Left colon (tissue), 2 donors: ENCODE data around the gene ANTXR2. TPM values are rescaled to one million over a fixed set of nuclear protein-coding genes. Genes with fewer than 3 reads are reported as not detected.
A peak's percentile ranks its signal among the peaks of the same experiment; 100 is the strongest.
"Not testable (repeated sequence)": the region's sequence is repeated elsewhere in the genome, so short reads cannot be mapped to it uniquely, and the experiment has no call there.

ENCODE experiments used
- ATAC-seq: fragments of 200-7000 bp; cut with Tn5 transposase; one replicate; pipeline ENCODE4 v1.9.1; 2020; ENCODE audit warnings: mild to moderate bottlenecking, moderate library complexity
- DNase-seq, 2 donors: peaks; one replicate each; pipeline ENCODE4 v3.0.0-alpha.2; 2020
- intact Hi-C, 2 donors: fragments of 100-400 bp; cut with DNase I in 1 of 2; cut with micrococcal nuclease in 1 of 2; formaldehyde crosslinking; loops; one replicate each; pipeline versions ENCODE4 v1.11.2 to v1.14.0; 2022; cut with DNase I, micrococcal nuclease
- long read RNA-seq: library from polyadenylated mRNA; unstranded; transcript quantifications from one replicate; pipeline ENCODE4 v2.0.0, GENCODE V29; 2021
- total RNA-seq, 2 donors: library from RNA; stranded (reverse); fragmentation: NEBNext Ultra II Directional; extraction: Animal tissue kit (Norgen Biotek cat#: 25700); gene quantifications; one replicate each; pipeline ENCODE4 v1.2.1, GENCODE V29; 2021
- donor health status: DM: no; HTN: no; CAD: no.
- donor health status: DM: yes; HTN: yes; CAD: no.

ANTXR2 gene
- total RNA-seq: 100 to 1,000 TPM in 1 of 2 donors, 10 to 100 TPM in 1; 70.0 to 135 TPM
- long read RNA-seq, full-length matches to known transcripts: 74 of 100 reads
- long read RNA-seq, partial matches to known transcripts: 9 of 100 reads
- long read RNA-seq, other reads (novel, unspliced or antisense): 17 of 100 reads

- ATAC-seq: peak; percentile 91
- peak; percentile 91 to 93 for DNase-seq
- intact Hi-C loops: loop anchor here in 1 of 2 donors (10.0 kb wide), 1 partner anchor 112 kb away; no protein-coding TSS in a partner anchor
Measured at GRCh38 chr4:80072744-80073472, at the start of gene ANTXR2. Gene ANTXR2, minus strand, starts transcription at chr4:80073229. Its CDS starts 669 bp downstream, at chr4:80072560.

DNA sequence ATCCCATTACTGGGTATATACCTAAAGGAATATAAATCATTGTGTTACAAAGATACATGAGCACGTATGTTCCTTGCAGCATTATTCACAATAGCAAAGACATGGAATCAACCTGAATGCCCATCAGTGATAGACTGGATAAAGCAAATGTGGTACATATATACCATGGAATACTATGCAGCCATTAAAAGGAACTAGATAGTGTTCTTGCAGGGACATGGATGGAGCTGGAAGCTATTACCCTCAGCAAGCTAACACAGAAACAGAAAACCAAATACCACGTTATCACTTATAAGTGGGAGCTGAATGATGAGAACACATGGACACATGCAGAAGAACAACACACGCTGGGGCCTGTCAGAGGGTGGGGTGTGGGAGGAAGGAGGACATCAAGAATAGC lies 48.8 kb upstream of the ANTXR2 start:
- intact Hi-C loops, DNase-seq, ATAC-seq: not testable (repeated sequence)

DNA sequence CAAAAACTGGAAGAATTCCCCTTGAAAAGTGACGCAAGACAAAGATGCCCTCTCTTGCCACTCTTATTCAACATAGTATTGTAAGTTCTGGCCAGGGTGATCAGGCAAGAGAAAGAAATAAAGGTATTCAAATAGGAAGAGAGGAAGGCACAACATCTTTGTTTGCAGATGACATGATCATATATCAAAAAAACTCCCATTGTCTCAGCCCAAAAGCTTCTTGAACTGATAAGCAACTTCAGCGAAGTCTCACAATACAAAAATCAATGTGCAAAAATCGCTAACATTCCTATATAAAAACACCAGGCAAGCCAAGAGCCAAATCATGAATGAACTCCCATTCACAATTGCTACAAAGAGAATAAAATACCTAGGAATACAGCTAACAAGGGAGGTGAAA lies 46.6 kb upstream of the ANTXR2 start:
- intact Hi-C loops, ATAC-seq, DNase-seq: not testable (repeated sequence)

DNA sequence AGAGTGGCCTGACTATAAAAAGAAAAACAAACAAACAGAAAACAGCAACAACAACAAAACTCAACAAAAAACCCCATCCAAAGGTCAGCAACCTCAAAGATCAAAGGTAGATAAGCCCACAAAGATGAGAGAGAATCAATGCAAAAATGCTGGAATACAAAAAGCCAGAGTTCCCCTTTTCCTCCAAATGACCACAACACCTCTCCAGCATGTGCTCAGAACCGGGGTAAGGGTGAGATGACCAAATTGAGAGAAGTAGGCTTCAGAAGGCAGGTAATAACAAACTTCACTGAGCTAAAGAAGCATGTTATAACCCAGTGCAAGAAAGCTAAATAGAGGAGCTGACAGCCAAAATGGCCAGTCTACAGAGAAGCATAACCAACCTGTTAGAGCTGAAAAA lies 43.5 kb upstream of the ANTXR2 start:
- ATAC-seq (no peak), DNase-seq (no peak)
- intact Hi-C loops: no loop called here

GRCh38 chr4:80115368-80116181 lies 42.5 kb upstream of the ANTXR2 start:
- ATAC-seq (no peak), DNase-seq (no peak)
- intact Hi-C loops: no loop called here

DNA sequence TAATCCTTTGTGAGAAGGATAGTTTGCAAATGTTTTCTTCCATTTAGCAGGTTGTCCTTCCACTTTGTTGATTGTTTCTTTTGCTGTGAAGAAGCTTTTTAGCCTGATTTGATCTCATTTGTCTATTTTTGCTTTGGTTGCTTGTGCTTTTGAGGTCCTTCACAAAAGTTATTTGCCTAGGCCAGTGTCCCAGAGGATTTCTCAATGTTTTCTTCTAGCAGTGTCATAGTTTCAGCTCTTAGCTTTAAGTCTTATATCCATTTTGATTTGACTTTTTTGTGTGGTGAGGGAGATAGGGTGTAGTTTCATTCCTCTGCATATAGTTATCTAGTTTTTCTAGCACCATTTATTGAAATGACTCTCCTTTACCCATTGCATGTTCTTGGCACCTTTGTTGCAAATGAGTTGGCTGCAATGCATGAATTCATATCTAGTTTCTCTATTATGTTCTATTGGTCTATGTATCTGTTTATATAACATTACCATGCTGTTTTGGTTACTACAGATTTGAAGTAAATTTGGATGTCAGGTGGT lies 41.8 kb upstream of the ANTXR2 start:
- intact Hi-C loops: no loop called here
- DNase-seq: no peak
- no peak for ATAC-seq

- ATAC-seq: no peak
Measured at GRCh38 chr4:80113615-80114014, 40.6 kb upstream of the ANTXR2 start.

DNA sequence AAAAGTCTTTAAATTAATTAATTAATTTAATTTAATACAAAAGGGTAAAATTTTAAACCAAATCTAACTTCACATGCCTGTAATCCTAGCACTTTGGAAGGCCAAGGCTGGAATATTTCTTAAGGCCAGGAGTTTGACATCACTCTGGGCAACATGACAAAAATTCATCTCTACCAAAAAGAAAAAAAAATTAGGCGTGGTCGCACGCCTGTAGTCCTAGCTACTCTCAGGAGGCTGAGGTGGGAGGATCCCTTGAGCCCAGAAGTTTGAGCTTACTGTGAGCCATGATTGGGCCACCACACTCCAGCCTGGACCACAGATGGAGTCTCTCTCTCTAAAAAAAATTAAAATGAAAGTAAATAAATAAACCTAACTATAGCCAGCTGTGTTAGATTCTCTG lies 39.2 kb upstream of the ANTXR2 start:
- ATAC-seq (no peak), DNase-seq (peak in 1 of 2 donors; percentile 24)

More at GRCh38 chr4:80113615-80114014, 40.6 kb upstream of the ANTXR2 start:
- no peak for DNase-seq
- intact Hi-C loops: no loop called here

DNA sequence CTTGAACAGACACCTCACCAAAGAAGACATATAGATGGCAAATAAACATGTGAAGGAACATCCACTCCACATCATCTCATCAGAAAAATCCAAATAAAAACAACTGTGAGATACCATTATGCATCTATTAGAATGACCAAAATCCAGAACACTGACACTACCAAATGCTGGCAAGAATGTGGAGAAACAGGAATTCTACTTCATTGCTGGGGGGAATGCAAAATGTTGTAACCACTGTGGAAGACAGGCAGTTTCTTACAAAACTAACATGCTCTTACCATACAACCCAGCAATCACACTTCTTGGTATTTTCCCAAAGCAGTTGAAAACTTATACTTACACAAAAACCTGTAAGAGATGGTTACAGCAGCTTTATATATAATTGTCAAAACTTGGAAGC lies 38.2 kb upstream of the ANTXR2 start:
- ATAC-seq: no peak
- intact Hi-C loops: no loop called here
- DNase-seq: no peak

More for the DNA sequence above, 39.2 kb upstream of the ANTXR2 start:
- intact Hi-C loops: no loop called here

DNA sequence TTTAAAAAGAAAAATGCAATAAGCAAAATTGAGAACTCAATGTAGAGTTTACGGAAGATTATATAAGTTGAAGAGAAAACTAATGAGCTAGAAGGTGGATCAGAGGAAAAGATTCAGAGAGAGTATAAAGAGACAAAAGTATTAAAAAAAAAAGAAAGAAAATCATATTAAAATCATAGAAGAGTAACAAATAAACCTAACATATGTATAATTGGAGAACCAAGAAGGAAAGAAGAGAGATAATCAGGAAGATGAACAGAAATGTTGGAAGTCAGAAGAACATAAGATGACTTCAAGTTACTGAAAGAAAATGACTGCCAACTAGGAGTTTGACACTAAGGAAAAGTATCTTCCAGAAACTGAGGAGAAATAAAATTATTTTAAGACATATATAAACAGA lies 34.3 kb upstream of the ANTXR2 start:
- DNase-seq (no peak), ATAC-seq (no peak)
- intact Hi-C loops: no loop called here

- no peak for ATAC-seq
- intact Hi-C loops: no loop called here
- DNase-seq: no peak
Measured at GRCh38 chr4:80104927-80105326, 31.9 kb upstream of the ANTXR2 start.

GRCh38 chr4:80103629-80104028 lies 30.6 kb upstream of the ANTXR2 start:
- DNase-seq (no peak), ATAC-seq (no peak)
- intact Hi-C loops: no loop called here

- ATAC-seq: no peak
- intact Hi-C loops: no loop called here
- DNase-seq: no peak
Measured at GRCh38 chr4:80101792-80102116, 28.7 kb upstream of the ANTXR2 start.

- DNase-seq: no peak
- no peak for ATAC-seq
- intact Hi-C loops: no loop called here
Measured at GRCh38 chr4:80101071-80101791, 28.2 kb upstream of the ANTXR2 start.

GRCh38 chr4:80099671-80100070 lies 26.6 kb upstream of the ANTXR2 start:
- ATAC-seq: no peak
- no peak for DNase-seq
- intact Hi-C loops: no loop called here

DNA sequence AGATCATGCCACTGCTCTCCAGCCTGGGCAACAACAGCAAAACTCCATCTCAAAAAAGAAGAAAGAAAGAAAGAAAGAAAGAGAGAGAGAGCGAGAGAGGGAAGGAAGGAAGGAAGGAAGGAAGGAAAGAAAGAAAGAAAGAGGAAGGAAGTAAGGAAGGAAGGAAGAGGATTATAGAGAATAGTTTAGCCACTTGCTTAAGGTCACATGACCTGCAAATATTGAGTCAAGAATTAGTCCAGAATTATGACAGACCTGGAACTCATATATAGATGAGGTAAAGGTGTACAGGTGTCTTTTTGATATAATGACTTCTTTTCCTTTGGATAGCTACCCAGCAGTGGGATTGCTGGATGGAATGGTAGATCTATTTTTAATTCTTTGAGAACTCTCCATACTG lies 25.6 kb upstream of the ANTXR2 start:
- DNase-seq (no peak), ATAC-seq (no peak)
- intact Hi-C loops: no loop called here

- DNase-seq (peak in 1 of 2 donors; percentile 32), ATAC-seq (no peak)
- intact Hi-C loops: no loop called here
Measured at GRCh38 chr4:80097400-80098177, 24.6 kb upstream of the ANTXR2 start.

DNA sequence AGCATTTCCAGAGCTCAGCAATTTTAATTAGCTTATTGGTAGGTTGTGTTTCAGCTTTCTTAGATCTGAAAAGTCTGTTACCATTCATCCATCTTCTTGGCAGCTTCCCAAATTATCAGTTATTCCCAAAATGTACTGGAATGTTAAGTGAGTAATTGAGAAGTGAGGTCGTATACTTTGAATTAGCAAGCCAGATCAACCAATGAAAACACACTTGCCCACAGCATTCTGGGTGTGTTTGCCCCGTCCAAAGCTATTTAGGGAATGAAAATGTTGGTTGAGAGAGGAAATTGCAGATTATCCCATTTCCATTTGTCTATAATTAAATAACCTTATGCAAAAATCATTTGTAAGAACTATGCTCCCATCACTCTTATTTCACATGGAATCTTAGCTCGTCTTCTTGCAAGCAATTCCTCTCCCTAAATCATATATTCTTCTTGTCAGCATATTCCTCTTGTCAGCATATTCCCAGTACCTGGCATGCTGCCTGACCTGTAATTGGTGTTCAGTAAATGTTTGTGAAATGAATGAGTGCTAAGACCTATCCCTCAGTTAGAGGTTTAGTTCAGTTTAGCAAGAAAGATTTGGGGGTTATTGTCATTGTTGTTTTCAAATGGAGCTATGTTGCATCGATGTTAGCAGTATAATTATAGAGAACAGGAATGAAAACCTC lies 23.3 kb upstream of the ANTXR2 start:
- intact Hi-C loops: no loop called here
- DNase-seq (no peak), ATAC-seq (no peak)
